NCI-H748 (cell line): ENCODE measurements around the gene ABCC4.

ENCODE experiments used
- DNase-seq: peaks from one replicate; lab custom pipeline; 2025; ENCODE audit not compliant: unreplicated experiment; lab: John Stamatoyannopoulos, UW

Gene ABCC4

GRCh38 chr13:95258619-95259194 is 42.5 kb downstream of the ABCC4 start:
- DNase-seq: no peak

DNA sequence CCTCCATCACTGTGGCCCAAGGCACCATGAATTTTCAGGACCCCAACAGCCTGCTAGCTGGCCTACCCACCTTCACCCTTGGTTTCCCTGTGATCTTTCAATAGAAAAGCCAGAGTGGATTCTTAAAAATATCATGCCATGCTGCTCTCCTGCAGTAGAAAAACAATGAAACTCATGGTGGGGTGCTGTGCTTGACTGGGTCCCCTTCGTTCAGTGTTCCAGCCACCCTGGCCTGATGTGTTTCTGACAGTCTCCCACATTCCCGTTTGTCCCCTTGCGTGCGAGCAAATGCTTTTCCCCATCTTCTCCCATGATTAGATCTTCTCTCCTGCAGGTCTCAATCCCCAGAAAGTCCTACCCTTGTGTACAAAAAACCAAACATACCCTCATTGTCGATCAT is 43.2 kb downstream of the ABCC4 start:
- no peak for DNase-seq

GRCh38 chr13:95256091-95256490 is 45.2 kb downstream of the ABCC4 start:
- DNase-seq: no peak

DNA sequence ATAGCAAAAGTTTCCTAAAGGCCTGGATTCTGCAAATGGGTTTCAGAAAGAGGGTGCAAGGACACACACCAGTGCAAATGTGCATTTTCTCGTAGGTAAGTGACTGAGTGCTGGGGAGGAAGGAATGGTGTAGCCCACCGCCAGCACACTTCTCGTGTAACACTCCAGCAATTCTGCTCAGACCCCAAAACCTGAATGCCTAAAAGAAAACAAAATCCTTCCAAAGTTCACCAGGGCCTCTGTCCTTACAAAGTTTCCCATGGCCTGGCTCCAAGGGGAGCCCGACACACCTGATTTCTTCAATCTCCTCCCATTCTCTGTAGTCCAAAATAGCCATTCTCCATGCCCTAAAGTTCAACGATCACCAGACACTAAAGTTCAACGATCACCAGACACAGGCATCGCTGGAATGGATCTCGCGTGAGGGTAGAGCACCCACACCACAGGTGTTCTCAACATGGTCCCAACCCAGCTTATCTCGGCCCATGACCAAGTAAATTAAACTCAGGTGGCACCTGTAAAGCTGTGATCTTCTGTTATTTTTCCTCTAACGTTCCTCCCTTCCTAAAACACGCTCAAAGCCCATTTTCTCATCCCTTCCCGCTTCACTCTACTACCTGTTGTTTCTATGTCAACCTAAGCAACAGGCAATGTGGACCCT is 46.0 kb downstream of the ABCC4 start:
- no peak for DNase-seq

- DNase-seq: no peak
These were observed 46.9 kb downstream of the ABCC4 start for GRCh38 chr13:95254339-95254738.

GRCh38 chr13:95253033-95253432 is 48.2 kb downstream of the ABCC4 start:
- no peak for DNase-seq

DNA sequence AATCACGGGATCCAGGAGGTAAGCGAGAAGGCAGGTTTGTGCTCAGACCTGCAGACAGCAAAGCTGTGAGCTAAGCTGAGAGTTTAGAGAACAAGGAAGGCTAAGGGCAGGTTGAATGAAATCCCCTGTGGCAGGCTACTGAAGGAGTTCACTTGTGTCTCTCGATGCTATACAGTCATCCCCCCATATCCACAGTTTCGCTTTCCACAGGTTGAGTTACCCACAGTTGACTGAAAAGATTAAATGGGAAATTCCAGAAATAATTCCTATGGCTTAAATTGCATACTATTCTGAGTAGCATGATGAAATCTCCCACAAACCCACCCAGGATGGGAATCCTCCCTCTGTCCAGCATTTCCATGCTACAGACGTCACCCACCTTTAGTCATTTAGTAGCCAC is 49.6 kb downstream of the ABCC4 start:
- no peak for DNase-seq

GRCh38 chr13:95250961-95251360 is 50.3 kb downstream of the ABCC4 start:
- DNase-seq: no peak

DNA sequence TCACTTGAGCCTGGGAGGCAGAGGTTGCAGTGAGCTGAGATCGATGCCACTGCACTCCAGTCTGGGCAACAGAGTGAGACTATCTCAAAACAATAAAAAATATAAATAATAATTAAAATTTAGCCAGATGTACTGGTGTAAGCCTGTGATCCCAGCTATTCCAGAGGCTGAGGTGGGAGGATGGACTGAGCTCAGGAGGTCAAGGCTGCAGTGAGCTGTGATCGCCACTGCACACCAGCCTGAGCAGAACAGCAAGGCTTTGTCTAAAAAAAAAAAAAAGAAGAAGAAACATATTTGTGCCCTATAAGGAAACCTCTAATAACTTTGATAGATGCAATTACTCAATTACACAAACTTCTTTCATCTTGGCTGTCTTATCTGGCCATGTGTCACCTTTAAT is 52.3 kb downstream of the ABCC4 start:
- no peak for DNase-seq

- no peak for DNase-seq
These were observed 53.4 kb downstream of the ABCC4 start for GRCh38 chr13:95247852-95248251.

- no peak for DNase-seq
These were observed 54.1 kb downstream of the ABCC4 start for GRCh38 chr13:95247171-95247570.

- DNase-seq: peak; percentile 95
These were observed 54.8 kb downstream of the ABCC4 start for GRCh38 chr13:95246292-95247082.

DNA sequence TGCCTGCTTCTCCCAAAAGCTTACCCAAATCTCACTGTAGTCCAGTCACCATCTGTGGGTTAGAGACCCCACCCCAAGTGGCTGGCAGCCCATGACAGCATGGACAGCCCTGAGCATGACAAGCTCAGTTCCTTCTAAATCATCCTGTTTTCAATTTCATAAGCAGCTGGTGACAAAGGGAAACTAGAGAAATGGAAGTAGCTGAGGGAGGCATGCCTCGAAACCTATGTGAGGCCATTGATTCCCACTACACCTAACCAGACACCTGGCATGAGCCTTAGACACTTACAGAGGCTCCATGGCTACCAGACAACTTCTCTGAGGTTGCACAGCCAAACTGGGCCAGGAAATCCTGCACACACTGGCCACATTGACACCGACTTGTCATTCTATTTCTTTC is 56.2 kb downstream of the ABCC4 start:
- DNase-seq: no peak

- no peak for DNase-seq
These were observed 58.0 kb downstream of the ABCC4 start for GRCh38 chr13:95243207-95243606.

DNA sequence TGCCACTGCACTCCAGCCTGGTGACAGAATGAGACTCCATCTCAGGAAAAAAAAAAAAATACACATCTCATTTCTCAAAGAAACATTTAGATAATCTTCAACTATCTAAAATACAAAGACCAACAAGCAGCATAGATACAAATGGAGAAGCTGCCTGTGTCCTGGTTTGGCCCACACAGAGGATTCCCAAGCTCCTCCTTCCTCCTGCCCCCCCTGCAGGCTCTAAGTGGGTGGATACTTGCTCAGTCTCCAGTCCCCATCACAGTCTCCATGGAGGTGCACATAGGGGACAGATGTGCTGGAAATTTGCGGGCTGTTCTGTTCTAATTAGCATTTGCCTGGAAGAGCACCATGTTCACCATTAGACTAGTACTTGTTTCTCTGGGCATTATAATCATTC is 59.9 kb downstream of the ABCC4 start:
- no peak for DNase-seq

DNA sequence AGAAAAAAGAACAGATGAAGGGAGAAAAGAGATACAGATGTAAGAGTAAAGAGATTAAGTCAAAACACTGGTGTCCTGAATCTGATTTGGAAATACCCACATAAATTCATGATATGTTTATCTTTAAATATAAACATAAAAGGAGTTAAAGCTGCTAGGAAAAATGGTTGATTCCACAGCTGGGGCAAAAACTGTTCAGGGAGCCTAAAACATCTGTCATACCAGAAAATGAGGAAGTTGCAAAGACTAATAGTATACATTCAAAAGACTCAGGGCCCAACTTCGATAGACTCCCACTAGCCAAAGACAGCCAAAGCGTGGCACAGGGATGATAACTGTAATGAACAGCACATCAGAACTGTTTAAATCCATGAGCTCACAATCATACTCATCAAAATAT is 62.0 kb downstream of the ABCC4 start:
- no peak for DNase-seq

DNA sequence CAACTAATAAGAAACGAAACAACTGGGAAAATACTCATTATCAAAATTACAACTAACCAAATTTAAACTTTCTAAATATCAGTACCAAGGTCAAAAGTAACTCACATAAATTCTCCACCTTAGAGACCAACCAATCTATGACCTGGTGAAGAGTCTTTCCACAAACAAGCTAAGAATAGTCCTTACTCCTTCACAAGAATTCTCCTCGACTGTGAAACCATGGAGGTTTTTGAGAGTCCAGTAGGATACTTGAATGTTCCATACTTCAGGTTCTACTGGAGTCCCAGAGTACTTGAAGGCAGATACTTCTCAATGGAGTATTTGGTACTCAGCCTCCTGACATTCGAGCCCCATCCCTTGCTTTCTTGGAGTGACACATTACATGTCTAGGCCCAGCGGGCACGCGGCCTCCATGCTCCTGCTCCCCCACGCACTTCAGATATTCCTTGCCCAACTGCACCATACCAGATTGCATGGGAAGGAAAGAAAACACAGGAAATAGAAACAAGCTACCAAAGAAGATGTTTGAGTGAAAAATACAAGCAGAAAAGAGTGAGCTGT is 63.9 kb downstream of the ABCC4 start:
- no peak for DNase-seq

GRCh38 chr13:95236774-95237173 is 64.5 kb downstream of the ABCC4 start:
- no peak for DNase-seq

DNA sequence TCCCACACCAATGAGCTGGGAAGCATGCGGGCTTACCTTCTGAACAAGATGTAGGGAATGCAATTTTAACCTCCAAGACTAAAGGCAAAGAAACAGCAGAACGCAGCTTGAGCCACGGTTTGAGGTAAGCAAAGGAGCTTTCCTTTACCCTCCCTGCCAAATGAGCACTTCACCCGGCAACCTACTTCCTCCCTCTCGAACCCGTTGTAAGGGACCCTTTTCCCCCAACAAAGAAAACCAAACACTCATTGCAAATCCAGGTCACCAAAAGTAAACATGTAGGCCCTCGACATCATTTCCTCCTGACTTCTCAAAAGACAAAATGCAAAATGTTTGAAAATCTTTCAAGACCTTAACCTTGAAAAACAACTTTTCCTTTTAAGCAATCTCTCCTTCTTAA is 65.3 kb downstream of the ABCC4 start:
- DNase-seq: peak; percentile 16

GRCh38 chr13:95235199-95235756 is 66.0 kb downstream of the ABCC4 start:
- DNase-seq: no peak

DNA sequence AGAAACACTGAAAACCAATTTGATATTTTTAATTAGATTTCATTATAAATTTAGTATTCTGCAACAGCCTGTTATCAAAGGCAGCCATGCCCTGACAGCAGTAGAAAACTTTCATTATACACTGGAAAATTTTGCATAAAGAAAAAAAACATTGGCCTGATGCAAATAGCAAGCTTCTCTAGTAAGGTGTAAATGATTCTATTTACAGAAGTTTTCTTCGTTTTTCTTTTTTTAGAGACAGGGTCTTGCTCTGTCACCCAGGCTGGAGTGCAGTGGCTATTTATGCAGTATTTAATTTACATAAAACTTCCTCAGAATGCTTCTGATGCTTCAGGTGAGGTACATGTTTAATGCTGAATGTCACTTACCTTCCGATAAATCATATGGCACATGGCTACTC is 67.0 kb downstream of the ABCC4 start:
- DNase-seq: no peak
